NCI-H1048 (cell line): Measurements from ENCODE around the gene RFTN2.

Experiments
- DNase-seq: peaks from one replicate; lab custom pipeline; 2025; lab: John Stamatoyannopoulos, UW

Gene RFTN2

GRCh38 chr2:197543206-197543605 lies 132.2 kb downstream of the RFTN2 start:
- DNase-seq, result no peak

- no peak for DNase-seq
These were observed 135.7 kb downstream of the RFTN2 start for GRCh38 chr2:197539734-197540133.

- DNase-seq, result no peak
These were observed 137.0 kb downstream of the RFTN2 start for GRCh38 chr2:197538412-197538811.
